CD4-positive, alpha-beta T cell (primary cell): ENCODE results near the gene PLXNA2. TPM values are rescaled to one million over a fixed set of nuclear protein-coding genes. Genes with fewer than 3 reads are reported as not detected.

Experiments used
- ATAC-seq: fragments of 200-7000 bp; cut with Tn5 transposase; one replicate; pipeline ENCODE4 v1.10.0; 2022; ENCODE audit warnings: mild to moderate bottlenecking; ENCODE audit not compliant: poor library complexity
- CTCF ChIA-PET: fragments of 350-600 bp; sonication (Branson Sonifier 250); formaldehyde crosslinking; loops from one replicate; lab custom pipeline; 2021; ENCODE audit warnings: antibody characterized with exemption, inconsistent platforms; lab: Charles Lee
- POLR2A ChIA-PET: fragments of 350-600 bp; sonication (Branson Sonifier 250); formaldehyde crosslinking; loops from one replicate; lab custom pipeline; 2021; ENCODE audit warnings: antibody characterized with exemption, inconsistent platforms; lab: Charles Lee
- DNase-seq, 14 experiments: peaks; one replicate each; pipeline ENCODE4 v3.0.0-alpha.2; 2013 to 2020; ENCODE audit warnings: mixed read lengths in 2 of 14
- H3K27ac ChIP-seq, 2 donors: one replicate each; pipeline versions ENCODE4 v1.5.1 to v1.7.0; 2013; ENCODE audit warnings: low read length in 2 of 2, low read depth in 1 of 2, mild to moderate bottlenecking in 1 of 2
- H3K27me3 ChIP-seq, 2 experiments: 1 replicate in 1 of 2; 2 replicates in 1 of 2; pipeline versions ENCODE4 v1.6.1 to v1.7.0; 2013; ENCODE audit warnings: low read length in 2 of 2, control low read depth in 1 of 2, mild to moderate bottlenecking in 1 of 2, moderate library complexity in 1 of 2; ENCODE audit not compliant: insufficient read depth in 2 of 2, control insufficient read depth in 1 of 2
- H3K36me3 ChIP-seq: one replicate; pipeline ENCODE4 v1.6.1; 2013; ENCODE audit warnings: low read length, control low read depth; ENCODE audit not compliant: insufficient read depth
- H3K4me1 ChIP-seq: one replicate; pipeline ENCODE4 v1.6.1; 2013; ENCODE audit warnings: low read length, control low read depth; ENCODE audit not compliant: insufficient read depth
- H3K4me3 ChIP-seq: one replicate; pipeline ENCODE4 v1.5.1; 2013; ENCODE audit warnings: mild to moderate bottlenecking, low read length, moderate library complexity
- H3K9me3 ChIP-seq, 2 experiments: 1 replicate in 1 of 2; 2 replicates in 1 of 2; pipeline versions ENCODE4 v1.6.1 to v1.7.0; 2013; ENCODE audit warnings: low read length in 2 of 2, mild to moderate bottlenecking in 2 of 2, control low read depth in 1 of 2, moderate library complexity in 1 of 2; ENCODE audit not compliant: control insufficient read depth in 1 of 2, insufficient read depth in 1 of 2
- H3K27ac Mint-ChIP-seq: one replicate; pipeline ENCODE4 v1.8.0; 2020; ENCODE audit warnings: mixed read lengths
- H3K27me3 Mint-ChIP-seq: one replicate; pipeline ENCODE4 v1.8.0; 2021; ENCODE audit warnings: mixed read lengths
- H3K36me3 Mint-ChIP-seq: one replicate; pipeline ENCODE4 v1.8.0; 2021; ENCODE audit warnings: low read depth, mixed read lengths
- H3K4me1 Mint-ChIP-seq: one replicate; pipeline ENCODE4 v1.8.0; 2021; ENCODE audit warnings: low read depth, mixed read lengths
- H3K4me3 Mint-ChIP-seq: one replicate; pipeline ENCODE4 v1.8.0; 2020; ENCODE audit warnings: mild to moderate bottlenecking, mixed read lengths
- H3K9me3 Mint-ChIP-seq: one replicate; pipeline ENCODE4 v1.8.0; 2020; ENCODE audit warnings: mixed read lengths
- intact Hi-C, 2 experiments: fragments of 100-400 bp; cut with DNase I in 1 of 2; cut with micrococcal nuclease in 1 of 2; formaldehyde crosslinking; loops; one replicate each; pipeline versions ENCODE4 v1.15.1 to v1.9.0; 2023 to 2025; cut with DNase I, micrococcal nuclease
- total RNA-seq, 174 experiments: library from RNA in 2 of 174; stranded (reverse) in 2 of 174; gene quantifications; one replicate each; pipeline ENCODE4 v1.2.3 and lab custom pipeline; 2021 to 2026
- TF ChIP-seq, protein P1 (sequence below): fragments of 200-600 bp; IDR thresholded peaks from one replicate; pipeline ENCODE4 v1.8.0; 2022; ENCODE audit warnings: antibody characterized with exemption, mild to moderate bottlenecking

PLXNA2 gene
- total RNA-seq, 2 experiments from 2014 or later: 0.75 to 0.77 TPM

DNA sequence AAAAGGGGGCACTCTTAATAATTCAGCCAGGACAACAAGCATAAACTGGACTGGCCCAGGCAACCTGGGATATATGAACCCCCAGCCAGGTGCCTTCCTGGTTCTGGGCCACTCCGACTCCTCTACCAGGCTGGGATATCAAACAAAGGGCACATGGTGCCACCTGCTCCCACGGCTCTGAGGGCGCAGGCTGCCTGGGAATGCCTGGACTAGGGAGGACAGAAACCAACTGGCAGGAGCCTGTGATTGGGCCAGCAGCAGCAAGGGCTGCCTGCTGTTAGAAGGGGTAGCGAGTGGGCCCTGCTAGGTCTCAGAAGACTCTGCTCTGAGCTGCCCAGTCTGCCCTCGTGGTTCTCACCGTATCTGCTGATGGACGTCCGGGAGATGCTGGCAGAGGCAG is 210.0 kb downstream of the PLXNA2 start:
- H3K27ac ChIP-seq: no peak overlapping the region
- ATAC-seq (no peak), DNase-seq (no peak)
- H3K27me3 ChIP-seq: no peaks in the 10 kb centered on the region
- Mint-ChIP-seq H3K4me1 (no peaks in the 10 kb centered on the region), H3K27ac (no peak overlapping the region), H3K4me3 (no peak overlapping the region), H3K27me3 (peaks cover 7% of the 10 kb centered on the region), H3K9me3 (no peaks in the 10 kb centered on the region), H3K36me3 (no peaks in the 10 kb centered on the region)
- POLR2A ChIA-PET: no interaction called here
- TF ChIP-seq, protein P1, sequence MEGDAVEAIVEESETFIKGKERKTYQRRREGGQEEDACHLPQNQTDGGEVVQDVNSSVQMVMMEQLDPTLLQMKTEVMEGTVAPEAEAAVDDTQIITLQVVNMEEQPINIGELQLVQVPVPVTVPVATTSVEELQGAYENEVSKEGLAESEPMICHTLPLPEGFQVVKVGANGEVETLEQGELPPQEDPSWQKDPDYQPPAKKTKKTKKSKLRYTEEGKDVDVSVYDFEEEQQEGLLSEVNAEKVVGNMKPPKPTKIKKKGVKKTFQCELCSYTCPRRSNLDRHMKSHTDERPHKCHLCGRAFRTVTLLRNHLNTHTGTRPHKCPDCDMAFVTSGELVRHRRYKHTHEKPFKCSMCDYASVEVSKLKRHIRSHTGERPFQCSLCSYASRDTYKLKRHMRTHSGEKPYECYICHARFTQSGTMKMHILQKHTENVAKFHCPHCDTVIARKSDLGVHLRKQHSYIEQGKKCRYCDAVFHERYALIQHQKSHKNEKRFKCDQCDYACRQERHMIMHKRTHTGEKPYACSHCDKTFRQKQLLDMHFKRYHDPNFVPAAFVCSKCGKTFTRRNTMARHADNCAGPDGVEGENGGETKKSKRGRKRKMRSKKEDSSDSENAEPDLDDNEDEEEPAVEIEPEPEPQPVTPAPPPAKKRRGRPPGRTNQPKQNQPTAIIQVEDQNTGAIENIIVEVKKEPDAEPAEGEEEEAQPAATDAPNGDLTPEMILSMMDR: no peak
- intact Hi-C loops: no loop called here
- CTCF ChIA-PET: no interaction called here
- no peak overlapping the region for H3K4me3 ChIP-seq
- no peaks in the 10 kb centered on the region for H3K36me3 ChIP-seq
- no peaks in the 10 kb centered on the region for H3K9me3 ChIP-seq
- no peaks in the 10 kb centered on the region for H3K4me1 ChIP-seq

DNA sequence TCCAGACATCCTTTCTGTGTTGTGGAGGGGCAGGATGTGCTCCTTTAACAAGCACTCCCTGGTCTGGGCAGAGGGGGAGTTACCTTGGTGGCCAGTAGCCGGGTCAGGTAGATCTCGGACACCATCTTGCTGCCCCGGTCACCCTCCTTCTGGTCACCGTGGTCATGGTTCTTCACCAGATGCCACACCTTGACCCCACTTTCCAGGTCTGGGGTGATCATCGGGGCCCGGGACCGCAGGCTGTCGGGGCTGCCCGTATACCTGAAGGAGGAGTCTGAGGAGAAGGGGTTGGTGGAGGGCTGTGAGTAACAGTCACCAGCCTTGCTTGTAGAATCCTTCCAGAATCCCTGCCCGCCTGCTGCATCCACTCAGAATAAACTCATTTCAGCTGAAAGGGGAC is 210.9 kb downstream of the PLXNA2 start:
- intact Hi-C loops: no loop called here
- ChIA-PET POLR2A (no interaction called here), CTCF (no interaction called here)
- no peaks in the 10 kb centered on the region for H3K9me3 Mint-ChIP-seq
- H3K4me1 Mint-ChIP-seq: no peaks in the 10 kb centered on the region
- H3K27ac ChIP-seq: no peak overlapping the region
- ATAC-seq: no peak
- no peaks in the 10 kb centered on the region for H3K36me3 ChIP-seq
- H3K4me1 ChIP-seq: no peaks in the 10 kb centered on the region
- no peaks in the 10 kb centered on the region for H3K27me3 ChIP-seq
- H3K4me3 ChIP-seq: no peak overlapping the region
- DNase-seq: no peak
- H3K4me3 Mint-ChIP-seq: no peak overlapping the region
- H3K9me3 ChIP-seq: no peaks in the 10 kb centered on the region
- peaks cover 7% of the 10 kb centered on the region for H3K27me3 Mint-ChIP-seq
- H3K27ac Mint-ChIP-seq: no peak overlapping the region
- H3K36me3 Mint-ChIP-seq: no peaks in the 10 kb centered on the region
- TF ChIP-seq, protein P1: no peak

DNA sequence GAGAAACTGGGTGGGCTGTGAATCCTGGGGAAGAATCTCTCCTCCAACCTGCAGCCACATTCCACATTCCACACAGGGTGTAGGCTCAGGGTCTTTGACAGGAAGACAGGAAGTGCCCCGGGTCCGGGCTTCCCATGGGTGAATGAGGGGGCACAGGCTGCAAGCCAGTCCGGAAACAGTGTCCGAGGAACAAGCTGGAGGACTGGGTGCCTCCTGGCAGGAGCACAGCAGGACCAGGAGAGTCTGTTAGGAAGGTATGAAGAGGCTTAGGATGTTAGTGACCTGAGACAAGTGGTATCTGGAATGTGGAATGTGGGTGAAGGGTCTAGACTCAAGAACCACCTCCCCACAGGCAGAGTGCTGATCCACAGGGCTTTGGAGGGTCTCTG is 212.3 kb downstream of the PLXNA2 start:
- ChIA-PET CTCF (interaction anchor here (1.3 kb wide), 1 partner anchor 10 kb away, joined by 4 read pairs; no protein-coding TSS in a partner anchor), POLR2A (no interaction called here)
- H3K9me3 ChIP-seq: no peaks in the 10 kb centered on the region
- H3K9me3 Mint-ChIP-seq: no peaks in the 10 kb centered on the region
- H3K4me1 ChIP-seq: no peaks in the 10 kb centered on the region
- intact Hi-C loops: no loop called here
- H3K4me1 Mint-ChIP-seq: no peaks in the 10 kb centered on the region
- H3K27me3 Mint-ChIP-seq: peaks cover 7% of the 10 kb centered on the region
- H3K36me3 Mint-ChIP-seq: no peaks in the 10 kb centered on the region
- no peak for DNase-seq
- no peak overlapping the region for H3K27ac ChIP-seq
- TF ChIP-seq, protein P1: no peak
- ATAC-seq: no peak
- H3K4me3 Mint-ChIP-seq: no peak overlapping the region
- no peak overlapping the region for H3K27ac Mint-ChIP-seq
- H3K27me3 ChIP-seq: no peaks in the 10 kb centered on the region
- no peaks in the 10 kb centered on the region for H3K36me3 ChIP-seq
- no peak overlapping the region for H3K4me3 ChIP-seq
